H9 (cell line): ENCODE measurements around the gene SIGLEC1. TPM values are rescaled to one million over a fixed set of nuclear protein-coding genes. Genes with fewer than 3 reads are reported as not detected.

Source experiments
- DNase-seq: peaks from one replicate; pipeline ENCODE4 v3.0.0-alpha.2; 2017
- H2AFZ ChIP-seq: one replicate; pipeline ENCODE4 v1.6.1; 2013; ENCODE audit warnings: mild to moderate bottlenecking, low read length, control low read depth, moderate library complexity
- H2AK5ac ChIP-seq: 2 replicates; pipeline ENCODE4 v1.6.1; 2013; ENCODE audit warnings: low read length, control low read depth, mixed read lengths; ENCODE audit not compliant: insufficient read length
- H2BK120ac ChIP-seq: one replicate; pipeline ENCODE4 v1.6.1; 2013; ENCODE audit warnings: low read depth, mild to moderate bottlenecking, low read length, control low read depth, inconsistent platforms; ENCODE audit not compliant: poor library complexity, severe bottlenecking
- H2BK12ac ChIP-seq: 2 replicates; pipeline ENCODE4 v1.6.1; 2013; ENCODE audit warnings: low read length, control low read depth, mixed read lengths, low read depth; ENCODE audit not compliant: insufficient read length
- H2BK15ac ChIP-seq: 2 replicates; pipeline ENCODE4 v1.6.1; 2013; ENCODE audit warnings: low read depth, low read length, control low read depth
- H2BK20ac ChIP-seq: one replicate; pipeline ENCODE4 v1.6.1; 2013; ENCODE audit warnings: low read depth, mild to moderate bottlenecking, low read length, control low read depth, inconsistent platforms; ENCODE audit not compliant: poor library complexity, severe bottlenecking
- H2BK5ac ChIP-seq: 2 replicates; pipeline ENCODE4 v1.6.1; 2013; ENCODE audit warnings: low read length, control low read depth, mixed read lengths; ENCODE audit not compliant: insufficient read length
- H3K14ac ChIP-seq: 2 replicates; pipeline ENCODE4 v1.6.1; 2013; ENCODE audit warnings: low read length, control low read depth; ENCODE audit not compliant: insufficient read depth
- H3K18ac ChIP-seq: 2 replicates; pipeline ENCODE4 v1.6.1; 2013; ENCODE audit warnings: low read depth, mild to moderate bottlenecking, mixed read lengths, low read length, control low read depth; ENCODE audit not compliant: insufficient read length
- H3K23ac ChIP-seq: 2 replicates; pipeline ENCODE4 v1.6.1; 2013; ENCODE audit warnings: low read length, control low read depth, mixed read lengths, low read depth; ENCODE audit not compliant: insufficient read length
- H3K23me2 ChIP-seq: 2 replicates; pipeline ENCODE4 v1.6.1; 2013; ENCODE audit warnings: low read depth, mild to moderate bottlenecking, mixed read lengths, low read length, control low read depth; ENCODE audit not compliant: insufficient read length, poor library complexity, severe bottlenecking
- H3K27ac ChIP-seq: 2 replicates; pipeline ENCODE4 v1.5.1; 2013; ENCODE audit warnings: low read length, control low read depth, mixed read lengths, low read depth; ENCODE audit not compliant: insufficient read length
- H3K27me3 ChIP-seq: 2 replicates; pipeline ENCODE4 v1.6.1; 2013; ENCODE audit warnings: low read length, control low read depth, inconsistent platforms; ENCODE audit not compliant: insufficient read depth
- H3K4ac ChIP-seq: 2 replicates; pipeline ENCODE4 v1.6.1; 2013; ENCODE audit warnings: low read depth, mild to moderate bottlenecking, control low read depth, inconsistent platforms, low read length, moderate library complexity
- H3K4me1 ChIP-seq: 2 replicates; pipeline ENCODE4 v1.6.1; 2013; ENCODE audit warnings: low read length, control low read depth, inconsistent platforms; ENCODE audit not compliant: insufficient read depth
- H3K4me2 ChIP-seq: 2 replicates; pipeline ENCODE4 v1.6.1; 2013; ENCODE audit warnings: low read length, control low read depth, mixed read lengths; ENCODE audit not compliant: insufficient read length, insufficient read depth
- H3K56ac ChIP-seq: 2 replicates; pipeline ENCODE4 v1.6.1; 2013; ENCODE audit warnings: low read depth, mild to moderate bottlenecking, mixed read lengths, low read length, control low read depth; ENCODE audit not compliant: insufficient read length
- H3K79me1 ChIP-seq: 2 replicates; pipeline ENCODE4 v1.6.1; 2013; ENCODE audit warnings: low read depth, mild to moderate bottlenecking, moderate library complexity, low read length, control low read depth, inconsistent platforms; ENCODE audit not compliant: insufficient read depth, poor library complexity, severe bottlenecking
- H3K79me2 ChIP-seq: 2 replicates; pipeline ENCODE4 v1.6.1; 2013; ENCODE audit warnings: low read length, control low read depth, inconsistent platforms; ENCODE audit not compliant: insufficient read depth
- H3K9ac ChIP-seq: 2 replicates; pipeline ENCODE4 v1.6.1; 2013; ENCODE audit warnings: low read length, control low read depth, mixed read lengths; ENCODE audit not compliant: insufficient read length; ENCODE audit errors: extremely low read depth
- H3K9me3 ChIP-seq: one replicate; pipeline ENCODE4 v1.6.1; 2013; ENCODE audit warnings: low read depth, low read length, inconsistent platforms; ENCODE audit not compliant: control insufficient read depth
- H3T11ph ChIP-seq: one replicate; pipeline ENCODE4 v1.6.1; 2013; ENCODE audit warnings: mild to moderate bottlenecking, low read length, control low read depth, inconsistent platforms
- H4K20me1 ChIP-seq: one replicate; pipeline ENCODE4 v1.6.1; 2013; ENCODE audit not compliant: control insufficient read depth, insufficient read length, insufficient read depth
- H4K5ac ChIP-seq: 2 replicates; pipeline ENCODE4 v1.6.1; 2013; ENCODE audit warnings: low read depth, mild to moderate bottlenecking, mixed read lengths, low read length, control low read depth; ENCODE audit not compliant: insufficient read length
- H4K8ac ChIP-seq: replicated peaks from 2 replicates; pipeline ENCODE4 v1.6.1; 2013; ENCODE audit warnings: low read length, control low read depth, mixed read lengths, low read depth; ENCODE audit not compliant: insufficient read length
- H4K91ac ChIP-seq: 2 replicates; pipeline ENCODE4 v1.6.1; 2013; ENCODE audit warnings: low read depth, mild to moderate bottlenecking, moderate library complexity, mixed read lengths, low read length, control low read depth; ENCODE audit not compliant: insufficient read length
- H3K27ac Mint-ChIP-seq, 3 experiments: 2 replicates in 2 of 3; 3 replicates in 1 of 3; pipeline ENCODE4 v1.8.0; 2020 to 2021; ENCODE audit warnings: mixed read lengths in 3 of 3, mild to moderate bottlenecking in 1 of 3, moderate library complexity in 1 of 3
- H3K27me3 Mint-ChIP-seq: 2 replicates; pipeline ENCODE4 v1.8.0; 2021; ENCODE audit warnings: low read depth, mild to moderate bottlenecking, moderate library complexity, mixed read lengths
- H3K36me3 Mint-ChIP-seq, 3 experiments: 2 replicates in 2 of 3; 3 replicates in 1 of 3; pipeline ENCODE4 v1.8.0; 2020 to 2021; ENCODE audit warnings: low read depth in 3 of 3, mixed read lengths in 3 of 3; ENCODE audit not compliant: insufficient read depth in 1 of 3
- H3K4me1 Mint-ChIP-seq, 2 experiments: 2 replicates each; pipeline ENCODE4 v1.8.0; 2020; ENCODE audit warnings: mixed read lengths in 2 of 2
- H3K4me3 Mint-ChIP-seq, 2 experiments: 2 replicates in 1 of 2; 3 replicates in 1 of 2; pipeline ENCODE4 v1.8.0; 2020 to 2021; ENCODE audit warnings: mild to moderate bottlenecking in 2 of 2, mixed read lengths in 2 of 2, moderate library complexity in 1 of 2
- H3K9me3 Mint-ChIP-seq, 2 experiments: 2 replicates in 1 of 2; 3 replicates in 1 of 2; pipeline ENCODE4 v1.8.0; 2020; ENCODE audit warnings: mild to moderate bottlenecking in 2 of 2, mixed read lengths in 2 of 2, moderate library complexity in 1 of 2
- CTCF ChIP-seq: fragments of 200-600 bp; sonication (generic); conservative IDR thresholded peaks from 3 replicates; pipeline ENCODE4 v1.8.0; 2021; ENCODE audit warnings: antibody characterized with exemption, mild to moderate bottlenecking
- WGBS: extraction: QIAGEN DNeasy Blood & Tissue Kit; methylation state at CpG from one replicate; pipeline ENCODE4 v1.1.7; 2013; ENCODE audit warnings: missing lambda C conversion rate, low lambda C conversion rate, mixed read lengths; ENCODE audit not compliant: insufficient read length; ENCODE audit errors: extremely low coverage; 5-methylcytosine and 5-hydroxymethylcytosine counted together
- total RNA-seq: library from RNA; stranded (reverse); gene quantifications from 2 replicates; pipeline ENCODE4 v1.2.1, GENCODE V29; 2021

SIGLEC1 gene
- total RNA-seq, 1 experiment from 2014 or later, result not detected

- Histone ChIP-seq H2BK120ac (no peak overlapping the region), H3K79me1 (no peaks in the 10 kb centered on the region), H2BK20ac (no peak overlapping the region), H4K91ac (no peak overlapping the region), H2BK12ac (no peak overlapping the region), H3K23ac (no peak overlapping the region), H3K9me3 (no peaks in the 10 kb centered on the region), H3K23me2 (no peaks in the 10 kb centered on the region), H3K27ac (no peak overlapping the region), H2BK15ac (no peak overlapping the region), H3K18ac (no peak overlapping the region), H2AK5ac (no peak overlapping the region), H2BK5ac (no peak overlapping the region), H4K8ac (no peak overlapping the region), H3K9ac (no peak overlapping the region), H3K4ac (no peak overlapping the region), H3K27me3 (no peaks in the 10 kb centered on the region; the same call in 1 of the 2 replicates), H3K56ac (no peak overlapping the region), H3K79me2 (no peaks in the 10 kb centered on the region), H3K14ac (no peak overlapping the region), H4K5ac (no peak overlapping the region), H3T11ph (no peak overlapping the region), H3K4me1 (peaks cover 3% of the 10 kb centered on the region; the same call in 1 of the 2 replicates), H2AFZ (no peak overlapping the region), H4K20me1 (no peaks in the 10 kb centered on the region), H3K4me2 (no peak overlapping the region)
- no peaks in the 10 kb centered on the region for H3K9me3 Mint-ChIP-seq
- H3K4me1 Mint-ChIP-seq, result peaks cover 7 to 29% of the 10 kb centered on the region in 2 experiments
- WGBS, result no CpG with 5 or more reads among the region's 11 CpGs
- DNase-seq, result peak; percentile 18
- TF ChIP-seq CTCF, result no peak
- peak overlapping the region in 1 of 3 experiments; percentile 83; a peak in 3 of 7 replicates for H3K27ac Mint-ChIP-seq
- H3K27me3 Mint-ChIP-seq, result peaks cover 13% of the 10 kb centered on the region
- no peak overlapping the region for H3K4me3 Mint-ChIP-seq
- no peaks in the 10 kb centered on the region for H3K36me3 Mint-ChIP-seq
These were observed 26.0 kb upstream of the SIGLEC1 start for GRCh38 chr20:3738111-3739053.
